H1 (cell line): Measurements from ENCODE around the gene ENOPH1. TPM values are rescaled to one million over a fixed set of nuclear protein-coding genes. Genes with fewer than 3 reads are reported as not detected.
A peak's percentile ranks its signal among the peaks of the same experiment; 100 is the strongest.

Experiments
- CTCF ChIA-PET: fragments of 300-600 bp; sonication (Branson Sonifier 250); formaldehyde crosslinking; loops from one replicate; lab custom pipeline; 2021; ENCODE audit not compliant: partially characterized antibody; lab: Charles Lee
- POLR2A ChIA-PET: fragments of 300-600 bp; sonication (Branson Sonifier 250); formaldehyde crosslinking; loops from one replicate; lab custom pipeline; 2021; ENCODE audit warnings: inconsistent platforms; ENCODE audit not compliant: partially characterized antibody; lab: Charles Lee
- DNase-seq, 2 experiments: peaks; one replicate each; pipeline versions ENCODE4 v3.0.0 to v3.0.0-alpha.2; 2010 to 2022; ENCODE audit warnings: low spot score in 2 of 2, low read depth in 1 of 2, mixed read lengths in 1 of 2
- FAIRE-seq: peaks from 2 replicates; lab custom pipeline; 2011; peaks lifted over from hg19 to GRCh38; lab: Jason Lieb, UNC
- H2AFZ ChIP-seq: 2 replicates; pipeline ENCODE4 v1.8.1; 2012; ENCODE audit warnings: low read length, inconsistent platforms
- H2AK5ac ChIP-seq: 2 replicates; pipeline ENCODE4 v1.6.1; 2013; ENCODE audit warnings: low read depth, low read length
- H2BK120ac ChIP-seq: replicated peaks from 2 replicates; pipeline ENCODE3; 2013; ENCODE audit warnings: low read depth, low read length, inconsistent platforms
- H2BK12ac ChIP-seq: 2 replicates; pipeline ENCODE4 v1.6.1; 2013; ENCODE audit warnings: low read depth, low read length
- H2BK15ac ChIP-seq: 2 replicates; pipeline ENCODE4 v1.6.1; 2013; ENCODE audit warnings: low read length
- H2BK20ac ChIP-seq: 2 replicates; pipeline ENCODE4 v1.6.1; 2013; ENCODE audit warnings: low read length
- H2BK5ac ChIP-seq: 2 replicates; pipeline ENCODE4 v1.6.1; 2013; ENCODE audit warnings: low read depth, low read length
- H3K14ac ChIP-seq: 2 replicates; pipeline ENCODE4 v1.6.1; 2013; ENCODE audit warnings: inconsistent platforms; ENCODE audit not compliant: insufficient read length
- H3K18ac ChIP-seq: 2 replicates; pipeline ENCODE4 v1.6.1; 2013; ENCODE audit warnings: low read length; ENCODE audit errors: extremely low read depth
- H3K23ac ChIP-seq: 2 replicates; pipeline ENCODE4 v1.6.1; 2013; ENCODE audit warnings: inconsistent platforms; ENCODE audit not compliant: insufficient read length
- H3K23me2 ChIP-seq: 2 replicates; pipeline ENCODE4 v1.6.1; 2013; ENCODE audit warnings: low read depth, low read length
- H3K27ac ChIP-seq: 2 replicates; pipeline ENCODE4 v1.6.1; 2011; ENCODE audit warnings: low read depth, low read length, inconsistent platforms
- H3K27me3 ChIP-seq, 4 experiments: replicated peaks in 1 of 4; 1 replicate in 1 of 4; 2 replicates in 3 of 4; pipeline versions ENCODE4 v1.6.1 to v1.8.1; 2011 to 2013; ENCODE audit warnings: low read length in 3 of 4, mild to moderate bottlenecking in 3 of 4, inconsistent platforms in 2 of 4, mixed read lengths in 2 of 4, moderate library complexity in 1 of 4; ENCODE audit not compliant: control insufficient read depth in 3 of 4, insufficient read depth in 3 of 4; ENCODE audit errors: extremely low read depth in 1 of 4
- H3K36me3 ChIP-seq, 4 experiments: 2 replicates each; pipeline versions ENCODE4 v1.6.1 to v1.8.1; 2011 to 2013; ENCODE audit warnings: mild to moderate bottlenecking in 4 of 4, low read length in 3 of 4, moderate library complexity in 2 of 4, control low read depth in 1 of 4, inconsistent platforms in 1 of 4; ENCODE audit not compliant: insufficient read depth in 4 of 4, control insufficient read depth in 2 of 4
- H3K4ac ChIP-seq: replicated peaks from 2 replicates; pipeline ENCODE3; 2013; ENCODE audit warnings: low read length, low read depth, mixed read lengths, inconsistent platforms; ENCODE audit not compliant: insufficient read length
- H3K4me1 ChIP-seq, 4 experiments: replicated peaks in 1 of 4; 1 replicate in 1 of 4; 2 replicates in 3 of 4; pipeline versions ENCODE4 v1.6.1 to v1.8.1; 2011 to 2013; ENCODE audit warnings: low read length in 3 of 4, inconsistent platforms in 2 of 4, mixed read lengths in 1 of 4; ENCODE audit not compliant: insufficient read depth in 4 of 4, control insufficient read depth in 3 of 4
- H3K4me2 ChIP-seq, 2 experiments: 2 replicates each; pipeline versions ENCODE4 v1.6.1 to v1.8.1; 2011 to 2013; ENCODE audit warnings: low read depth in 2 of 2, low read length in 2 of 2, control low read depth in 1 of 2, inconsistent platforms in 1 of 2, mild to moderate bottlenecking in 1 of 2; ENCODE audit not compliant: insufficient read depth in 1 of 2
- H3K4me3 ChIP-seq, 4 experiments: fragments of 200-600, 300-600 bp in 1 of 4; sonication (generic), shearing (Covaris generic), sonication (Bioruptor Twin) in 1 of 4; 2 replicates each; pipeline versions ENCODE4 v1.5.1 to v1.8.1; 2011 to 2016; ENCODE audit warnings: low read length in 4 of 4, low read depth in 3 of 4, control low read depth in 2 of 4, inconsistent platforms in 2 of 4, mild to moderate bottlenecking in 2 of 4, mixed read lengths in 1 of 4, moderate library complexity in 1 of 4; ENCODE audit not compliant: insufficient read depth in 2 of 4; ENCODE audit errors: extremely low read depth in 1 of 4
- H3K56ac ChIP-seq: replicated peaks from 2 replicates; pipeline ENCODE3; 2013; ENCODE audit warnings: low read depth, mild to moderate bottlenecking, mixed read lengths, low read length, inconsistent platforms; ENCODE audit not compliant: insufficient read length
- H3K79me1 ChIP-seq: 2 replicates; pipeline ENCODE4 v1.6.1; 2013; ENCODE audit warnings: low read depth, low read length, control low read depth
- H3K79me2 ChIP-seq, 2 experiments: 2 replicates each; pipeline versions ENCODE4 v1.6.1 to v1.8.1; 2012 to 2013; ENCODE audit warnings: low read length in 2 of 2, mild to moderate bottlenecking in 2 of 2, inconsistent platforms in 1 of 2; ENCODE audit not compliant: insufficient read depth in 2 of 2, control insufficient read depth in 1 of 2
- H3K9ac ChIP-seq, 4 experiments: replicated peaks in 1 of 4; 1 replicate in 1 of 4; 2 replicates in 3 of 4; pipeline versions ENCODE4 v1.6.1 to v1.8.1; 2011 to 2013; ENCODE audit warnings: low read depth in 3 of 4, low read length in 3 of 4, control low read depth in 2 of 4, mild to moderate bottlenecking in 2 of 4, moderate library complexity in 2 of 4, inconsistent platforms in 1 of 4; ENCODE audit errors: extremely low read depth in 1 of 4
- H3K9me3 ChIP-seq, 2 experiments: 2 replicates each; pipeline versions ENCODE4 v1.6.1 to v1.8.1; 2012 to 2013; ENCODE audit warnings: mild to moderate bottlenecking in 2 of 2, moderate library complexity in 2 of 2, control low read depth in 1 of 2, inconsistent platforms in 1 of 2, low read depth in 1 of 2, low read length in 1 of 2, mixed read lengths in 1 of 2; ENCODE audit not compliant: insufficient read depth in 2 of 2
- H4K20me1 ChIP-seq, 2 experiments: replicated peaks in 1 of 2; 2 replicates each; pipeline versions ENCODE3 to v1.8.1; 2011 to 2013; ENCODE audit warnings: inconsistent platforms in 2 of 2, low read length in 2 of 2, mild to moderate bottlenecking in 1 of 2; ENCODE audit not compliant: insufficient read depth in 2 of 2, control insufficient read depth in 1 of 2
- H4K5ac ChIP-seq: 2 replicates; pipeline ENCODE4 v1.6.1; 2013; ENCODE audit warnings: low read length, low read depth, mixed read lengths, inconsistent platforms; ENCODE audit not compliant: insufficient read length
- H4K8ac ChIP-seq: 2 replicates; pipeline ENCODE4 v1.8.0; 2013; ENCODE audit warnings: mild to moderate bottlenecking, moderate library complexity, low read length, inconsistent platforms; ENCODE audit not compliant: insufficient read depth; ENCODE audit errors: extremely low read depth
- H4K91ac ChIP-seq: replicated peaks from 2 replicates; pipeline ENCODE3; 2013; ENCODE audit warnings: low read length, mixed read lengths, inconsistent platforms; ENCODE audit not compliant: insufficient read length
- CBX5 ChIP-seq: fragments of 300-800, 300-1000 bp; sonication (generic); IDR thresholded peaks from 2 replicates; pipeline ENCODE4 v1.7.1; 2016; ENCODE audit warnings: antibody characterized with exemption, low read length, low read depth
- POLR2AphosphoS5 ChIP-seq: IDR thresholded peaks from 2 replicates; pipeline ENCODE4 v1.6.1; 2011; ENCODE audit warnings: low read depth, low read length
- TEAD4 ChIP-seq: IDR thresholded peaks from 2 replicates; pipeline ENCODE4 v1.6.1; 2012; ENCODE audit warnings: low read depth, low read length, inconsistent platforms, mixed read lengths
- WGBS, 2 experiments: shearing (Covaris generic) in 1 of 2; methylation state at CpG; one replicate each; pipeline versions ENCODE4 v1.1.6 to v1.1.7; 2013 to 2015; ENCODE audit warnings: low lambda C conversion rate in 2 of 2, mixed read lengths in 2 of 2, inconsistent platforms in 1 of 2, low coverage in 1 of 2, missing lambda C conversion rate in 1 of 2; ENCODE audit not compliant: insufficient replicate concordance in 2 of 2, insufficient coverage in 1 of 2, insufficient read length in 1 of 2; ENCODE audit errors: extremely low coverage in 1 of 2, missing lambda C conversion rate in 1 of 2; 5-methylcytosine and 5-hydroxymethylcytosine counted together
- polyA plus RNA-seq, 7 experiments: library from polyadenylated mRNA; depleted of rRNA in 3 of 7; stranded (reverse) in 5 of 7; unstranded in 2 of 7; fragments of >200 nt in 5 of 7; fragments of 200-250 nt in 2 of 7; gene quantifications; 1 replicate in 5 of 7; 2 replicates in 1 of 7; 4 replicates in 1 of 7; pipeline versions ENCODE4 v1.2.1 to v1.2.3, GENCODE V29; 2011 to 2013; ENCODE audit warnings: missing spikeins in 2 of 7, mixed read lengths in 2 of 7
- total RNA-seq: library from RNA; stranded (reverse); fragmentation: NEBNext Ultra II Directional; extraction: Animal tissue kit (Norgen Biotek cat#: 25700); gene quantifications from 2 replicates; pipeline ENCODE4 v1.2.1, GENCODE V29; 2021
- TF ChIP-seq, protein P1 (sequence below): IDR thresholded peaks from 2 replicates; pipeline ENCODE4 v1.6.1; 2012; ENCODE audit warnings: inconsistent platforms

Gene ENOPH1
- total and polyA plus RNA-seq, 2 of the 8 experiments (the other 6 are each of a cell fraction or from before 2014, with no cell fraction given) = 25.1 to 89.3 TPM

DNA sequence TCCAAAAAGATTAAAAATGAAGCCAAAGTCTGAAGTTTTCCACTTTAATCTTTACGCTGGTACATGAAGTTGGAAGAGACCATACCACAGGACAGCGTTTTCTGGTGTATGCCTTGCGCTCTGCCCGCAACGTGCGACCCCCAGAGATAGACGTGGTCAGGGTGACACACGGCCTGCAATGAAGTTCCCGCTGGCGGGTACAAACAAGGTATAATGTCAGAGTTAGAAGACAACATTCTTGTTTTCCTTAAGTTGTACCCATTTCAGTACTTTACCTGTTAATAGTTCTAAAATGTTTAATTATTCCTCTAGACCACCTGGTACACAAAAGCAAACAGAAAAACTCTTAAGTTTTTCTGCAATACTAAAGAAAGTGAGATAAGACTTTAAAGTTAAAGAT lies 4.9 kb upstream of the ENOPH1 start:
- Histone ChIP-seq H2AFZ (no peak overlapping the region), H3K4me2 (no peak overlapping the region), H3K9ac (no peak overlapping the region), H2BK12ac (no peak overlapping the region), H2BK20ac (no peak overlapping the region), H4K5ac (no peak overlapping the region), H2BK15ac (no peak overlapping the region), H3K4me1 (peaks cover 0 to 4% (median 2%) of the 10 kb centered on the region in 4 experiments; a peak in 3 of 7 replicates), H3K14ac (no peak overlapping the region), H2BK120ac (no peak overlapping the region), H3K79me1 (no peaks in the 10 kb centered on the region), H4K20me1 (peaks cover 28 to 31% of the 10 kb centered on the region in 2 experiments), H3K27me3 (no peaks in the 10 kb centered on the region), H3K79me2 (peaks cover 25 to 49% of the 10 kb centered on the region in 2 experiments), H3K56ac (no peak overlapping the region), H2BK5ac (no peak overlapping the region), H3K27ac (no peak overlapping the region), H3K4me3 (no peak overlapping the region), H3K4ac (no peak overlapping the region), H3K23ac (no peak overlapping the region), H4K8ac (peak overlapping the region; percentile 80; the same call in 1 of the 2 replicates), H3K36me3 (peaks cover 17 to 57% (median 43%) of the 10 kb centered on the region in 4 experiments), H3K23me2 (peaks cover 3% of the 10 kb centered on the region), H2AK5ac (no peak overlapping the region), H3K9me3 (no peaks in the 10 kb centered on the region), H3K18ac (no peak overlapping the region), H4K91ac (no peak overlapping the region)
- FAIRE-seq (no peak), DNase-seq (no peak)
- WGBS, 2 experiments = 94% methylated on average over 10 of the region's 10 CpGs; no CpG with 5 or more reads in 1 of the 2 experiments
- CTCF ChIA-PET = no interaction called here
- POLR2A ChIA-PET = interaction anchor here (1.0 to 4.6 kb wide), 11 partner anchors 10 to 65 kb away, joined by 3 to 152 read pairs (median 8); partner anchors contain the start of gene HNRNPD
- no peak for TF ChIP-seq TEAD4
- TF ChIP-seq POLR2AphosphoS5 = peak; percentile 83; the same call in 1 of the 2 replicates
- no peak for TF ChIP-seq CBX5
- TF ChIP-seq, protein P1, sequence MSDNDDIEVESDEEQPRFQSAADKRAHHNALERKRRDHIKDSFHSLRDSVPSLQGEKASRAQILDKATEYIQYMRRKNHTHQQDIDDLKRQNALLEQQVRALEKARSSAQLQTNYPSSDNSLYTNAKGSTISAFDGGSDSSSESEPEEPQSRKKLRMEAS = no peak
